K562 (cell line): Measurements from ENCODE around the gene GNRHR. TPM values are rescaled to one million over a fixed set of nuclear protein-coding genes. Genes with fewer than 3 reads are reported as not detected.

Source experiments
- ARID2 ChIP-seq: fragments of 450-650 bp; IDR thresholded peaks from 2 replicates; pipeline ENCODE4 v1.6.1; 2017; ENCODE audit warnings: antibody characterized with exemption, mild to moderate bottlenecking
- BRD4 ChIP-seq: fragments of 200-600 bp; sonication (generic); IDR thresholded peaks from 2 replicates; pipeline ENCODE4 v1.6.1; 2017; ENCODE audit warnings: inconsistent platforms
- CBX5 ChIP-seq: IDR thresholded peaks from 2 replicates; pipeline ENCODE4 v1.6.1; 2014; ENCODE audit warnings: low read depth, borderline replicate concordance
- CHD1 ChIP-seq: fragments of 200-600 bp; sonication (generic); IDR thresholded peaks from one replicate; pipeline ENCODE4 v1.6.1; 2012; ENCODE audit warnings: mild to moderate bottlenecking, moderate library complexity, low read length, inconsistent platforms
- CUX1 ChIP-seq: fragments of 200-800 bp; sonication (Bioruptor generic); IDR thresholded peaks from 2 replicates; pipeline ENCODE4 v1.6.1; 2016; ENCODE audit warnings: missing genetic modification characterization, missing compliant biosample characterization
- E2F1 ChIP-seq: sonication (generic); formaldehyde crosslinking; IDR thresholded peaks from 2 replicates; pipeline ENCODE4 v1.8.1; 2023; ENCODE audit warnings: mild to moderate bottlenecking, missing genetic modification reagents, moderate library complexity
- E2F3 ChIP-seq: fragments of 250-450 bp; sonication (Bioruptor Pico); IDR thresholded peaks from 2 replicates; pipeline ENCODE4 v1.4.0; 2020; ENCODE audit warnings: mild to moderate bottlenecking
- ETS2 ChIP-seq: IDR thresholded peaks from 2 replicates; pipeline ENCODE4 v1.6.1; 2016; ENCODE audit warnings: borderline replicate concordance, missing genetic modification characterization, mild to moderate bottlenecking, moderate library complexity, missing compliant biosample characterization; ENCODE audit not compliant: poor library complexity, severe bottlenecking
- FOXO4 ChIP-seq: fragments of 450-650 bp; formaldehyde crosslinking; IDR thresholded peaks from 2 replicates; pipeline ENCODE4 v1.4.0; 2020; ENCODE audit warnings: mild to moderate bottlenecking, moderate library complexity
- HDAC3 ChIP-seq: fragments of 450-650 bp; IDR thresholded peaks from 2 replicates; pipeline ENCODE4 v1.6.1; 2018; ENCODE audit warnings: borderline replicate concordance, mild to moderate bottlenecking, moderate library complexity; ENCODE audit not compliant: partially characterized antibody
- KAT8 ChIP-seq: fragments of 450-650 bp; IDR thresholded peaks from 2 replicates; pipeline ENCODE4 v1.6.1; 2016; ENCODE audit warnings: low read depth, mild to moderate bottlenecking
- KLF13 ChIP-seq: fragments of 450-650 bp; IDR thresholded peaks from 2 replicates; pipeline ENCODE4 v1.6.1; 2016; ENCODE audit warnings: missing genetic modification characterization, low read depth, mild to moderate bottlenecking, missing compliant biosample characterization, moderate library complexity, borderline replicate concordance
- L3MBTL2 ChIP-seq: fragments of 450-650 bp; IDR thresholded peaks from 2 replicates; pipeline ENCODE4 v1.6.1; 2016; ENCODE audit warnings: mild to moderate bottlenecking, moderate library complexity
- LEF1 ChIP-seq: fragments of 450-650 bp; IDR thresholded peaks from 2 replicates; pipeline ENCODE4 v1.6.1; 2016; ENCODE audit warnings: mild to moderate bottlenecking
- NCOA4 ChIP-seq: fragments of 450-650 bp; IDR thresholded peaks from 2 replicates; pipeline ENCODE4 v1.6.1; 2018; ENCODE audit warnings: mild to moderate bottlenecking; ENCODE audit not compliant: partially characterized antibody
- RFX1 ChIP-seq: fragments of 450-650 bp; IDR thresholded peaks from 2 replicates; pipeline ENCODE4 v1.6.1; 2016; ENCODE audit warnings: mild to moderate bottlenecking, moderate library complexity
- SRSF1 ChIP-seq: fragments of 200-400 bp; formaldehyde crosslinking; IDR thresholded peaks from 2 replicates; pipeline ENCODE4 v1.6.1; 2017; ENCODE audit warnings: mild to moderate bottlenecking, low read depth, low read length, moderate library complexity
- TRIM24 ChIP-seq, 2 experiments: fragments of 450-650 bp; IDR thresholded peaks; 2 replicates each; pipeline ENCODE4 v1.6.1; 2016
- ZNF431 ChIP-seq: sonication (generic); formaldehyde crosslinking; IDR thresholded peaks from 2 replicates; pipeline ENCODE4 v1.8.0; 2022; ENCODE audit warnings: mild to moderate bottlenecking, missing genetic modification reagents
- polyA plus RNA-seq, 8 experiments: library from polyadenylated mRNA; depleted of rRNA in 4 of 8; stranded (reverse) in 5 of 8; unstranded in 3 of 8; fragments of >200 nt; fragmentation: Nextera tagmentation in 2 of 8; fragmentation: Illumina TruSeq in 1 of 8; extraction: Ambion mirVana in 2 of 8; extraction: Trizol in 1 of 8; gene quantifications; 2 replicates each; pipeline versions ENCODE4 v1.2.1 to v1.2.3, GENCODE V29; 2011 to 2014; ENCODE audit warnings: inconsistent platforms in 1 of 8, missing spikeins in 1 of 8
- total RNA-seq, 7 experiments: library from RNA; depleted of rRNA in 6 of 7; stranded (reverse); fragments of >200 nt in 6 of 7; fragmentation: Illumina TruSeq in 2 of 7; extraction: Trizol in 2 of 7; gene quantifications; 2 replicates each; pipeline versions ENCODE4 v1.2.1 to v1.2.3, GENCODE V29; 2011 to 2021; ENCODE audit warnings: low replicate concordance in 1 of 7
- TF ChIP-seq, protein P1 (sequence below): fragments of 250-450 bp; sonication (Bioruptor Pico); IDR thresholded peaks from 2 replicates; pipeline ENCODE4 v1.9.0; 2021; ENCODE audit warnings: mild to moderate bottlenecking, inconsistent platforms

The GNRHR gene
- total and polyA plus RNA-seq, 9 of the 15 experiments (the other 6 are each of a cell fraction or from before 2014, with no cell fraction given): 0.06 to 0.13 TPM; not detected in 7

- peak; percentile 87; the same call in 1 of the 2 replicates for TF ChIP-seq CUX1 (CRISPR knock-in tag)
- TF ChIP-seq KAT8: no peak
- TF ChIP-seq FOXO4 (CRISPR knock-in tag): 0 out of 2 replicates have a peak, but pooled peaks have one; percentile 47
- no peak for TF ChIP-seq SRSF1
- TF ChIP-seq L3MBTL2: no peak
- no peak for TF ChIP-seq BRD4
- no peak for TF ChIP-seq NCOA4
- TF ChIP-seq CBX5: no peak
- TF ChIP-seq E2F3: 0 out of 2 replicates have a peak, but pooled peaks have one; percentile 15
- TF ChIP-seq ETS2 (tag): no peak
- TF ChIP-seq TRIM24 (IDR thresholded peaks at IDR 0.05): no peak
- TF ChIP-seq, protein P1, sequence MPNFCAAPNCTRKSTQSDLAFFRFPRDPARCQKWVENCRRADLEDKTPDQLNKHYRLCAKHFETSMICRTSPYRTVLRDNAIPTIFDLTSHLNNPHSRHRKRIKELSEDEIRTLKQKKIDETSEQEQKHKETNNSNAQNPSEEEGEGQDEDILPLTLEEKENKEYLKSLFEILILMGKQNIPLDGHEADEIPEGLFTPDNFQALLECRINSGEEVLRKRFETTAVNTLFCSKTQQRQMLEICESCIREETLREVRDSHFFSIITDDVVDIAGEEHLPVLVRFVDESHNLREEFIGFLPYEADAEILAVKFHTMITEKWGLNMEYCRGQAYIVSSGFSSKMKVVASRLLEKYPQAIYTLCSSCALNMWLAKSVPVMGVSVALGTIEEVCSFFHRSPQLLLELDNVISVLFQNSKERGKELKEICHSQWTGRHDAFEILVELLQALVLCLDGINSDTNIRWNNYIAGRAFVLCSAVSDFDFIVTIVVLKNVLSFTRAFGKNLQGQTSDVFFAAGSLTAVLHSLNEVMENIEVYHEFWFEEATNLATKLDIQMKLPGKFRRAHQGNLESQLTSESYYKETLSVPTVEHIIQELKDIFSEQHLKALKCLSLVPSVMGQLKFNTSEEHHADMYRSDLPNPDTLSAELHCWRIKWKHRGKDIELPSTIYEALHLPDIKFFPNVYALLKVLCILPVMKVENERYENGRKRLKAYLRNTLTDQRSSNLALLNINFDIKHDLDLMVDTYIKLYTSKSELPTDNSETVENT (CRISPR knock-in tag): no peak
- no peak for TF ChIP-seq E2F1 (CRISPR knock-in tag)
- TF ChIP-seq LEF1: no peak
- TF ChIP-seq KLF13: peak; percentile 77; the same call in 1 of the 2 replicates
- TF ChIP-seq ARID2: no peak
- TF ChIP-seq RFX1: no peak
- TF ChIP-seq HDAC3: no peak
- TF ChIP-seq ZNF431 (CRISPR knock-in tag): no peak
- no peak for TF ChIP-seq CHD1
Measured at GRCh38 chr4:67702166-67702565, 52.0 kb downstream of the GNRHR start (continued).
